Effector CD8-positive, alpha-beta T cell (primary cell): ENCODE measurements around the gene NOTCH1.
"Not testable (repeated sequence)": the region's sequence is repeated elsewhere in the genome, so short reads cannot be mapped to it uniquely, and the experiment has no call there.

Experiments used
- DNase-seq: peaks from one replicate; lab custom pipeline; 2025; lab: John Stamatoyannopoulos, UW
- total RNA-seq, 4 experiments: gene quantifications; one replicate each; lab custom pipeline; 2026; lab: John Stamatoyannopoulos, UW

NOTCH1 gene
- total RNA-seq: 132 to 288 (median 256) reads per million in 4 experiments

DNA sequence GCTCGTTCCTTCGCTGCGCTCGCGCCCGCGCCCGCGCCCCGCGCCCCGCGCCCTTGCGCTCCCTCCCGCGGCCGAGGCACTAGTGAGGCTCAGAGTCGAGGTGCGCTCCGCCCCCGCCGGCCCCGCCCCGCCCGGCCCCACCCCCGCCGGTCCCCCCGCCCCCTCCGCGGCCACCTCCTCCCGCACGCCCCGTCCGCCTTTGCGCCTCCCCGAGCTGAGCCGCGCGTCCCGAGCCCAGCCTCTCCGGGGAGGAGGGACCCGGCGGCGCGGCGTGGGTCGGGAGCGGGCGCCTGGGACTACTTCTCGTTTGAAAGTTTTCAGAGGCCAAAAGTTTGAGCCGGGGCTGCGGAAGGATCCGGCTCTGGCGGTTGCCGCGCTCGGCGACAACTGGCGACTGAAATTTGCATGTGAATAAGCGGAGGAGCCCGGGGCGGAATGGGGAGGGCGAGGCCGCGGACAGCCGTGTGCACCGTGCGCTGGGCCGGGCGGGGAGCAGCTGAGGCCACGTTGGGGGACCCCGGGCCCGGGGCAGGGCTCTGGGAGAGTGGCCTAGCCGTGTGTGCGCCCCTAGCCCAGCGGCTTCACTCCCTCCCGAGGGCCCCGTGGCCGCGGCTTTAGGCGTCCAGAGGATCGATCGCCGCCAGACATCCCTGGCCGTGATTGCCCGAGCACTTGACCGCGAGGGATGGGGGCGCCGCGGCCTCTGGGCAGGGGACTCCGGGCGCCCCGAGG lies at the start of gene NOTCH1:
NOTCH1 (minus strand) TSS at position 84 of the 732 bp plus-strand sequence. CDS start 262 bp downstream, outside the sequence.
- DNase-seq: peak; percentile 78

DNA sequence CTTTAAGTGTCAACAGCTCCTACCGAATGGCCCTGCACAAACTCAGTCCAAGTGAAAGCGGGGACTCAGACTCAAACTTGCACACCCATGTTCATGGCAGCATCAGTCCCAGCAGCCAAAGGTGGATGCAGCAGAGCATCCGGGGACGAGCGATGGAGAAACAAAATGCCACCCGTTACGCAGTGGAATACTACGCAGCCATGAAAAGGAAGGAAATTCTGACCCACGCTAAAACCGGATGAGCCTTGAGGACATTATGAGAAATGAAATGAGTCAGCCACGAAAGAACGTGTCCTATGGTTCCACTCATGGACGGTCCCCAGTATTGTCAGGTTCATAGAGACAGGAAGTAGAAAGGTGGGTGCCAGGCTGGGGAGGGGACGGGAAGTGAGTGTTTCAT lies 48.6 kb upstream of the NOTCH1 start:
- no peak for DNase-seq

DNA sequence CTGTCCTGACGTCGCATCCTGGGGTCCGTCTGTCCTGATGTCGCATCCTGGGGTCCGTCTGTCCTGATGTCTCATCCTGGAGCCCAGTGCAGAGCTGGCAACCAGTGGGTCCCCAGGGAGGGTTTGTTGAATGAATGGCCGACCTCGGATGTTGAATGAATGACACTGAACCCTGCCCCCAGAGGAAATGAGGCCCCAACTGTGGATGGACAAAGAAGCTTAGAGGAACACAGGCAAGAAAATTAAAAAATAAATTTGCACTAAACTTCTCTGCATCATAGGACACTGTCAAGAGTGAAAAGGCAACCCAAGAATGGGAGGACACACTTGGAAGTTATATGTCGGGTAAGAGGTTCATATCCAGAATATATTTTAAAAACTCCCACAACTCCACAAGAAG lies 47.7 kb upstream of the NOTCH1 start:
- no peak for DNase-seq

DNA sequence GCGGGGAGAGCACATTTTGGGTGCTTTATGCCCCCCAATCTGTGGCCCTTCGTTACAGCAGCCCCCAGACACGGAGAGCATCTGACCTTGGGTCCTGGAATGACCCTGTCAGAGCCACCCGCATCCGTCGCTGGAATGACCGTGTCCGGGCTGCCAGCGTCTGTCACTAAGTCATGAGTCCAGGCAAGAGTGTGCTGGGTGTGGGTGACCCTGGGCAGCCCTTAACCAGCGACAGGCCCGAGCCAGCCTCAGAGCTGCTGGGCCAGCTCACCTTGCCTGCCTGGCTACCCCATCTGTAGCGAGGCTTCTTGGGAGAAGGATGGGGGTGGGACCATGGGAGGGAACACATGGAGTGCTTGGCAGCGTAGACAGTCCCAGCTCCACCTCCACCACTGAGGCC lies 46.8 kb upstream of the NOTCH1 start:
- DNase-seq: no peak

DNA sequence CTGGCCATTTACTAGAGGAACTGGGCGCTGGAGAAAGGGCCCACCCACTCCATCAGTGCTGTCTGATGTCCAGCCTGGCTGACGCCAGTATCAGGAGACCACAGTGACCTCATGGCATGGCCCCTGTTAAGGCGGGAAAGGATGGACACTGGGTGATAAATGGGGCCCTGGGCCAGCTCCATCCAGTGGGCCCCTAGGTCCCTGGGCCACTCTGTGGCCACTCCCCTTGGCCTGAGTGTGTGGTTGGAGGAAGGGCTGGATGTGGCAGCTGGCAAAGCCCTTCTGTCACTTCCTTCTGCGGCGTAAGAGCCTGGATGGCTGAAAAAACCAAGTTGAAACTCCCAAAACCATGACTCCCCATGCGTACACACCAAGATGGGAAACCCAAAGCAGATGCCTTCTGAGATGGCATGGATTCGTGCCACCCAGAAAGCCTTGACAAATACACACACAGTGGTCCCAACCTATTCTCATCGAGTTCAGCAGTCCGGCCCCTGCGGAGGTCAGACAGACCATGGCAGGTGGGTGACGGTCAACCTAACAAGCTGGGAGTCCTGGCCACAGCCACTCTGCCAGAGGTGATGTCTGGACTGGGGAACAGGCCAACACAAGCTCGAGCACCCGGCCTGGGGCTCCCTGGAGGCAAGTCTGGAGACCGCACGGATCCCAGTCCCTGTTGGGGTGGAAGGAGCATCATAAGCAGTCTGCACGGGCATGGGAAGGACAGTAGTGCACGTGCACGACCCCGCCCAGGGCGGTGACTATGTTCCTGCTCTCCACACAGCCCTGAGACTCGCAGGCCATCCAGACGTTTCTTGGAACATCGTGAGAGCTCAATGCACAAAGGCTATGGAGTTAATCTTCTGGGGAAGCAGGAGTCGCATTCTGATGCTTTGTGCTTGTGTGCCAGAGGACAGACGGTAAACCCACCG lies 45.2 kb upstream of the NOTCH1 start:
- DNase-seq: no peak

DNA sequence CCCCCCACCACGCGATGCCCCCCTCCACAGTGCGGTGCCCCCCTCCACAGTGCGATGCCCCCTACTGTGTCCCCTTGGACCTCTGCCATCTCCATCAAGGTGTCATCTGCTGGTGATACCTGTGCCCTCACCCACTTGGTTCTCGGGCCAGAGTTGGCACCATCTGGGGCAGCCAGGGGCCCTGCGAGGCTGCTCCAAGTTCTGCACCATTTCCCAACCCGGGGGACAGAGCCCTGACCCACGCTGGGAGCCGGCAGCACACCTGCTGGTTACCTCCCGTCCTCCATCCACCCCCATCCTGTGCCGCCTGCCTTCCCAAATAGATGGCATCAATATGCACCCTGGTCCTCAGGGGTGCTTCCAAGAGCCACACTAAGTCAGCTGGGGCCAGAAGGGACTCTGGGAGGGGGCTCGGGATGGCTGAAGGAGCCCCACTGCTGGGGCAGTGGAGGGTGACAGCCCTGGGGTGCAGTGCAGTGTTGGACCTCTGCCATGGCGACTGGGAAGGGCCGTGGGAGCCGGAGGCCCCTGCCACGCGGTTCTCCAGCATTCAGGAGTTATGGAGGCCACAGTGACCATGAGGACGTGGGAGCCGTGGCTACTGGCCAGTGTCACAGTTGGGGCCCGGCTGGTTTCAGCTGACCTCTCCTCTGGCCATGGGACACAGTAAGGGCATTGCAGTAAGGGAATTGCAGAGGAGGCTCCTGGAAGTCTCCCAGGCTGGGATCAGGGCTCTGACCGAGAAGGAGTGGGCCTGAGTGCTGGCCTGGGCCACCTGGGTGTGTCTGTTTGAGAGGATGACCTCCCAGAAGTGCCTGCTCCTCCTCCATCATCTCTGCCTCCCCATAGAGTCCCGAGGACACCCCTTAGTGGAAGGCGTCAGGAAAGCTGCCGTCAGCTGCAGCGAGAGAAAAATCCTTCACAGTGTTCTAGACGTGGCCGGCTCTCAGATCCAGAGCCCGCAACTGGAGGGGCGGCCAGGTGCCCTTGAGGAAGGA lies 44.2 kb upstream of the NOTCH1 start:
- no peak for DNase-seq

DNA sequence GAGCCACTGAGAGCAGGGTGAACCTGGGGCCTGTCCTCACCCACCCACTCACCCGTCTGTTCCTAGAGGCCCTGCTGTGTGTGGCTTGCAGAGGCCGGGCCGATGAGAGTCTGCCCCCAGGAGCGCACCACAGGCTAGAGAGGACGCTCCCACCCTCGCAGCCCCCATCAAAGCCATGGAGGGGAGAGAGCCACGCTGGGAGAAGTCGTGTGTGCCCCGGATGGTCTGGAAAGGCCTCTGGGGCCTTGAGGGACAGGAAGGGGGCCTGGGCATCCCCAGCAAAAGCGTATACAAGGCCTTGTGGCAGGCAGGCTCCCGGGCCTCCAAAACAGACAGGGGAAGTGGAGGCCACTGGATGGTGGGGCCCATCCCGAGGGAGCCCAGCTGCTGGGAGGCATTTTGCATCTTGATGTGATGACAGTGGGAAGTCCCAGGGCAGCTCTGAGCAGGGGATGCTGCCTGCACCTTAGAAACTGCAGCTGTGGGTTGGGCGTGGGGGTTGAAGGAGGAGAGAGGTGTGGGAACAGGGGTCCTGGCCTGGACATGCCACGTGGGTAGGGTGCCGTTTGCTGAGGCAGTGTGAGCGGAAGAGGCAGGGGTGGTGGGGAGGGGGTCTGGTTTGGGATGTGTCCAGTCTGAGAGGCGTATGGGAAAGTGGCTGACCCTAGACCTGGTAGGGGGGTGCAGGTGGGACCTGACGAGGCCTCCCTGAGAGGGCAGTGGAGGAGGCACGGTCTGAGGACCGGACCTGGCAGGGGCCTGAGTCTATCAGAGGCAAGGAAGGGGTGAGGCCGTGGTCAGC lies 43.0 kb upstream of the NOTCH1 start:
- no peak for DNase-seq

DNA sequence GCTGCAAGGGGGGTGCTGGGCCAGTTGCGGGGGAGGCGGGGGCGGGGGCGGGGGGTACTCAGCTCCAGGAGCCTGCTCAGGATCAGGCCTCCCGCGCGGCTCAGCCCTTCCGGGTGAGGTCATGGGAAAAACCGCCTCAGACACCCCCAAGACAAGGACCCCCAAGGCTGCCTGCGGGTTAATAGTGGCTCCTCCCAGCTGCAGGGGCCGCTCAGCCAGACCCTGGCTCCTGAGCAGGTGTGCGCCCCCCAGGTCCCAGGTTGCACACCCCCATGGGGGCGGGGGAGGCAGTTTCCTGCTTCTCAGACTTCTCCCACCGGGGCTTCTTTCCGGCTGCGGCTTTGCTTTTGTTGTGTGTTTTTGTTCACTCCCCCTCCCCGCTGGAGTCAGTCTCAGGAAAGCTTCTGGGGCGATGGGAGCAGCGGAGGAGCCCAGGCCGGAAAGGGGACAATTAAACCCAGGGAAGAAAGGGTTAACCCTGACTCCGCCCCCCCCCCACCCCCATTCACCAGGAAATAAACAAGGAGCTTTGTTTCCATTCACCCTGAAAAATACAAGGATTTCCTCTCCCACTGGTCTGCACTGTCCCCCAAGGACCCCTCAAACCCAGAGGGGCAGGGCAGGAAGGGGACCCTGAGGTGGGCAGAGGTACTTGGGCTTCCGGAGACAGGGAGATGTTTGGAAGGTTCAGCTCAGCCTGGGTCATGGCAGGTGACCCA lies 42.3 kb upstream of the NOTCH1 start:
- DNase-seq: peak; percentile 12

DNA sequence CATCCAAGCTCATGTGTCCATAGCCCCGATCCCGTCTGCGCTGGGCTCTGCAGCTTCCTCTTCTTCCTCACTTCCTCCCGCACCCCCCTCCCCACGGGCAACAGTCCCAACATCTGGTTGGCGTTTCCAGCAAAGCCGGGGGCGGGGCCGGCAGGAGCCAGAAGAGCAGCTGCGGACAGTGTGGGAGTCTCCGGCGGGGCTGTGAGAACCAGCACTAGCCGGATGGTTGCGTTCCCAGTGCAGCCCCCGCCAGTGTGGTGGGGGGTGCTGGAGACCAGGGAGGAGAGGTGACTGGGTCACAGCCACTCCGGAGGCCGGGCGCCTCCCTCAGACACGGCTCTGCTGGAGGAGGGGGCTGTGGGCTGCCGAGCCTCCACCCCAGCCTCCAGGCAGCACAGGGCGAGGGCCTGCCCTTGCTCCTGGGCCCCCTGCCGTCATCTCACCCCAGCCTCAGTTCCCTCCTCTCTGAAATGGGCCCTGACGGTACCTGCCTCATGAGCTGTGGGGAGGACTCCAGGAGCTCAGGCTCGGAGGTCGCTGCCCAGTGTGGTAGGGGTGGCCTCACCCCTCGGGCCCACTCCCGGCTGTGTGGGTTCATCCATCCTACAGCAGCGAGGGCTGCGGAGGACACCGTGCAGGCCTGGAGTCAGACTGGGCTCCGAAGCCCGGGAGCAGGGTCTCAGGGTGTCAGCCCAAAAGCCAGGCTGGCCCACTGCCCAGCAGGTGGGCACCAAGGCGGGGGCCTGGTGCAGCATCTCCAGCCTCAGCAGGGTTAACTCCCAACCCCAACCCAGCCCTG lies 41.5 kb upstream of the NOTCH1 start:
- DNase-seq: no peak

DNA sequence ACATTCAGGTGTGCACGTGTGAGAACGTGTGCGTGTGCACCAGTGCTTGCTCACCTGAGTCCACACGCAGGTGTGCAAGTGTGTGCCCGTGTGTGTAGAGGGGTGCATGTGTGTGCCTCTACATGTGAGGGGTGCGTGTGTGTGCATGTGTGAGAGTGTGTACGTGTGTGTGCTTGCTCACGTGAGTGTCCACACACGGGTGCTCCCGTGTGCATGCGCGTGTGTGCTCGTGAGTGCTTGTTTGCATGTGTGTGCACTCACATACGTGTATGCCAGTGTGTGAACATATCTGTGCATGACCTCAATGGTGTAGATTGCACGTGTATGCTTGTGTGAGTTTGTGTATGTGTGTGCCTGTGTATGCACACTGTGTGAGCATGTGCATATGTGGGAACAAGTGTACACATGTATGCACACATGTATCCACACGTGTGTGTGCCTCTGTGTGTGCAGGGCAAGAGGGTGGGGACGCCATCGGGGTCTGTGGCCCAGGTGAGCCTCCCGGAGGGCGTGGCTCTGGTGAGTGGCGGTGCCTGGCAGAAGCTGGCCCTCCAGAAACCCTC lies 40.6 kb upstream of the NOTCH1 start:
- no peak for DNase-seq

DNA sequence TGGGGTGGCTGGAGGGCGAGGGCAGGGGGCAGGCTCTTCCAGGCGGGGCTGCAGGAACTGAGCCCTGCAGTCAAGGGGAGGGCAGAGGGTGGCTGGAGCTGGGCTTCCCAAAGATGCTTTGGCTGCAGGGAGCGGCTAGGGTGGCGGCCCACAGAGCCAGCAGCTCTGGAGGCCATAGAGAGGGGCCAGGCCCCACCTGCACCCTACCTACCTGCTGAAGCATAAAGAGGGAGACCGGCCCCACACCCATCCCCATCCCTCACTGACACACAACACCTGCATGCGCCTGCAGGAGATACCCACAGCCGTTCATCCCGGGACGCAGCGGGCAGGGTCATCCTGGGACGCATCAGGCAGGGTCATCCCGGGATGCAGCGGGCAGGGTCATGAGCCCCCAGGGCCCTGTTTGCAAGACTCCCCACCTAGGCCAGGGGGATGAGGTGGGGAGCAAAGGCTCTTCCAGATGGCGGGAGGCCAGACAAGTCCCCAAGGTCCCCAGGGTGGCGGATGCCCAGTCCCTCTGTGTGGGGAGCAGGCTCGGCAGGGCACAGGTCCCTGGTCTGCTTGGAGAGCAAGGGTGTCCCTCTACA lies 39.8 kb upstream of the NOTCH1 start:
- DNase-seq: no peak

DNA sequence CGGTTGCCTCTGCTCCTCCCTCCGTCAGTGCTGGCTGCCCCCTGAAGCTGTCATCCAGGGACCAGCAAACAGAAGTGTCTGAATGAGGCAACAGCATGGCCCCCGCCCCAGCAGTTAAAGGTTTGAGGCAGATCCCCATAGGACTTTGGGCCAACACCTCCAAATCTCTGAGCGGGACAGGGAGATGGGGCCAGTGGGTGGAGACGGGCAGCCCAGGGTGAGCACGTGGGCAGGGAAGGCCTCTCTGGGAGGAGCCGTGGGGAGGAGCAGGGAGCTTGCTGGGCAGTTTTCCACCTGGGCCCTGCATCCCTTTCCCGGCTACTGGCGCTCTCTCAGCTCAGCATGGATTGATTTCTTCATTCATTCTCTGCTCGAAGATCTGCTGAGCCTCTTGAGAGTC lies 39.1 kb upstream of the NOTCH1 start:
- no peak for DNase-seq

DNA sequence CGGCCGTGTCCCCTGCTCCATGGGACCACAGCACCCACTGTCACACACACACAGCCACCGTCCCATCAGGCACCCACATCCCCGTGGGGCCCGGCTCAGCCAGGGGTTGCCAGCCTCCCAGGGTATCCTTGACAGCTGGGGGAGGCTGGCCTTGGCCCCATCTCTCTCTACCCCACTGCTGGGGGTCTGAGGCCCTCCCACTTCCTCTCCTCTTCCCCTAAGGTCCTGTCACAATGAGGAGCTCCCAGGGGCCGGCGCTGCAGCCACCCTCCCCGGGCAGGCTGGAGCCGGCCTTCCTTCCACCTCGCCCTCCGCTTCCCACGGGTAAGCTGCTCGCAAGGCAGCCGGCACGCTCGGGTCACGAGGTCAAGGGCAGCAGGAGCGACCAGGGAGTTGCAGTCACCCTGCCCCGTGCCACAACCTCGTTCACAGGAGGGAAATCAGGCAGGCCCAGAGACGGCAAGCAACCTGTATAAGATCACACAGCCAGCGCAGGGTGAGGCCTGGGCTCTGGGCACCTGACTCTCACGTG lies 38.6 kb upstream of the NOTCH1 start:
- DNase-seq: no peak

DNA sequence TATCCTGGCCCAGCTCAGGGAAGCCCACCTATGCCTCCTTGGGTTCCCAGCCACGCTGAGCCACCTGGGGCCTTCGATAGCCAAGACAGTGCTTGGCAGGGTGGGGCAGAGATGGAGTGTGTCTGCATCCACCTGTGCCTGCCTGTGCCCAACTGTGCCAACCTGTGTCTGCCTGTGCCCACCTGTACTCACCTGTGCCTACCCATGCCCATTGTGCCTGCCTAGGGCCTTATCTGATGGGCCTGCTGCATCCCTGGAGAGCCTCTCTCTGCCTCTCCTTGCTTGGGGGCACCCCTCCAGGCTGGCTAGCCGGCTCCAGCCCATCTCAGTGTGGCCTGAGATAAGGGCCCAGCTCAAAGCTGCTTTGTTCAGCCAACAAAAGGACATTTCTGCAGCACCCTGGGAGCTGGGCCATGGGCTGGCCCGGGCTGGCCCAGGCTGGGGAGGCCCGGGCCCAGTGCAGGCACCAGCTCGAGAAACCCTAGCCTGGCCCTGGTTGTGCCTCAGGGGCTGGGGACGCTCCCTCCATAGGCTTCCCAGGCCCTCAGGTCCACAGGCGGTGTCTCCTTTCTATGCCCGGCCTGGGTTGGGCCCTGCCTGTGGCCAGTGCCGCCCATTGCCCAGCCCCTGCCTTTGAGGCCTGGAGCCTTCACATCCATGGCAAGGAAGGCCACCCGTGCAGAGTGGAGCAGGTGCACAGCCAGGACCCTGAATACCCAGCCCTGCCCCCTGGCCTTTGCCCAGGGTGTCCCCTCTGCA lies 37.3 kb upstream of the NOTCH1 start:
- DNase-seq: no peak

DNA sequence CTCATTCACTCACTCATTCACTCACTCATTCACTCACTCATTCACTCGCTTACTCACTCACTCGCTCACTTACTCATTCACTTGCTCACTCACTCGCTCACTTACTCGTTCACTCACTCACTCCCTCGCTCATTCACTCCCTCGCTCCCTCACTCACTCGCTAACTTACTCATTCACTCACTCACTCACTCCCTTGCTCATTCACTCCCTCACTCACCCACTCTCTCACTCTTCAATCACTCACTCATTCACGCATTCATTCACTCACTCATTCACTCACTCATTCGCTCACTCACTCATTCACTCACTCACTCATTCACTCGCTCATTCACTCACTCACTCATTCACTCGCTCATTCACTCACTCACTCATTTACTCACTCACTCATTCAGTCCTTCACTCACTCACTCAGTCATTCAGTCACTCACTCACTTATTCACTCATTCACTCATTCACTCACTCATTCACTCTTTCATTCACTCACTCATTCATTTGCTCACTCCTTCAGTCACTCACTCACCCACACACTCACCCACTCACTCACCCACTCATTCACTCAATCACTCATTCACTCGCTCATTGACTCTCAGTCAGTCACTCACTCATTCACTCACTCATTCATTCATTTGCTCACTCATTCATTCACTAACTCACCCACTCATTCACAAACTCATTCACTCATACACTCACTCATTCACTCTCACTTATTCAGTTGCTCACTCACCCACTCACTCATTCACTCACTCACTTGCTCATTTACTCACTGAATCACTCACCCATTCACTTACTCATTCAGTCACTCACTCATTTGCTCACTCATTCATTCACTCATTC lies 36.0 kb upstream of the NOTCH1 start:
- DNase-seq: no peak

DNA sequence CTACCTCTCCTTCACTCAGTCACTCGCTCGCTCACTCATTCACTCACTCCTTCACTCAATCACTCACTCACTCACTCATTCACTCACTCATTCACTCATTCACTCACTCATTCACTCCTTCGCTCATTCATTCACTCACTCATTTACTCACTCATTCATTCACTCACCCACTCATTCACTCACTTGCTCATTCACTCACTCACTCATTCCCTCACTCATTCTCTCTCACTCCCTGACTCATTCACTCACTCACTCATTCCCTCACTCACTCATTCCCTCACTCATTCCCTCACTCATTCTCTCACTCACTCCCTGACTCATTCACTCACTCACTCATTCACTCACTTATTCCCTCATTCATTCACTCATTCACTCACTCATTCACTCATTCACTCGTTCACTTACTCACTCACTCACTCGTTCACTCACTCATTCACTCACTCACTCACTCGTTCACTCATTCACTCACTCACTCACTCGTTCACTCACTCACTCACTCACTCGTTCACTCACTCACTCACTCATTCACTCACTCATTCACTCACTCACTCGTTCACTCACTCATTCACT lies 33.9 kb upstream of the NOTCH1 start:
- not testable (repeated sequence) for DNase-seq
